ENCODE measurements around the gene ATAD1.
"Not testable (repeated sequence)": the region's sequence is repeated elsewhere in the genome, so short reads cannot be mapped to it uniquely, and the experiment has no call there.

Gene ATAD1

DNA sequence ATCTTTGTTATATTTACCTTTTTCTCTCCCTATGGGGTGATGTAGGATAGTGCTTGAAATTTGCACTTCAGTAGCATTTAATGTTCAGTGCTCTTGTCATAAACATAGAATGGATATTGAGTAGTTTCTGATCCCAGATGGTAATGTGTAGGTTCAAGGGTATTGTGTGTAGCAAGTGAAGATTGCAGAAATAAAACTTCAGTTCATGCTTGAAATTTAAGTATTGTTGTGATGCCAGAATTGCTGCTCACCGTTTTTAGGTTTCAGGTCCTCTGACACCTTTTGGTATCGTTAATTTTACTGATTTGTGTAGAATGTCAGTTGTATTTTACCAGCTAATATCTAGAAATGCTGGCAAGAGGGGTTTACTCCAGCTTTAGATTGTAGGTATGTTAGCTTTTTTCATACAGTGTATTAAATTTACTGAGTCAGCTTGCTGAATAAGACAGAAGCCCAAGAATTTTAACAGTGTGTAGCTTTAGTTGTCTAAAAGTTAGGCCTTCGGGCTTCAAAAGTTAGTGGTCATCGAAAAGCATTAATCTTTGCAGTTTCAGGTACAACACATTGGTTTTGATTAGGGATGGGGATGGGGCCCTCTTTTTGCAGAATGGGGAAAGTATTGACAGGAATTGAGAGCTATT, 47.3 kb upstream of the ATAD1 start:
- Histone ChIP-seq H3K79me2 (ENCODE audit: insufficient read depth, low read length) (peaks cover 92% of the 10 kb centered on the region), H3K27me3 (ENCODE audit: insufficient read depth, low read length, poor library complexity, severe bottlenecking) (peaks cover 14% of the 10 kb centered on the region), H3K9me3 (ENCODE audit: insufficient read depth, low read depth, low read length) (peaks cover 5% of the 10 kb centered on the region; the same call in 1 of the 2 replicates), H2AFZ (ENCODE audit: low read length) (no peak overlapping the region), H3K9me2 (replicated peaks; ENCODE audit: low read depth, low read length) (no peaks in the 10 kb centered on the region), H3K4me2 (ENCODE audit: low read depth, low read length, poor library complexity, severe bottlenecking) (peak overlapping the region; percentile 85), H3K36me3 (ENCODE audit: insufficient read depth, low read length) (peaks cover 6% of the 10 kb centered on the region; the same call in 1 of the 2 replicates), H4K20me1 (ENCODE audit: insufficient read depth, low read length, poor library complexity, severe bottlenecking) (peaks cover 27% of the 10 kb centered on the region), H3F3A (ENCODE audit: low read depth) (no peaks in the 10 kb centered on the region), H3K9ac (ENCODE audit: low read depth, low read length, poor library complexity, severe bottlenecking) (peak overlapping the region; percentile 96), H3K4me1 (ENCODE audit: insufficient read depth, low read length, poor library complexity, severe bottlenecking) (peaks cover 30% of the 10 kb centered on the region), H3K4me3 (ENCODE audit: low read length, poor library complexity, severe bottlenecking) (peak overlapping the region; percentile 74)
- TF ChIP-seq, protein P1, sequence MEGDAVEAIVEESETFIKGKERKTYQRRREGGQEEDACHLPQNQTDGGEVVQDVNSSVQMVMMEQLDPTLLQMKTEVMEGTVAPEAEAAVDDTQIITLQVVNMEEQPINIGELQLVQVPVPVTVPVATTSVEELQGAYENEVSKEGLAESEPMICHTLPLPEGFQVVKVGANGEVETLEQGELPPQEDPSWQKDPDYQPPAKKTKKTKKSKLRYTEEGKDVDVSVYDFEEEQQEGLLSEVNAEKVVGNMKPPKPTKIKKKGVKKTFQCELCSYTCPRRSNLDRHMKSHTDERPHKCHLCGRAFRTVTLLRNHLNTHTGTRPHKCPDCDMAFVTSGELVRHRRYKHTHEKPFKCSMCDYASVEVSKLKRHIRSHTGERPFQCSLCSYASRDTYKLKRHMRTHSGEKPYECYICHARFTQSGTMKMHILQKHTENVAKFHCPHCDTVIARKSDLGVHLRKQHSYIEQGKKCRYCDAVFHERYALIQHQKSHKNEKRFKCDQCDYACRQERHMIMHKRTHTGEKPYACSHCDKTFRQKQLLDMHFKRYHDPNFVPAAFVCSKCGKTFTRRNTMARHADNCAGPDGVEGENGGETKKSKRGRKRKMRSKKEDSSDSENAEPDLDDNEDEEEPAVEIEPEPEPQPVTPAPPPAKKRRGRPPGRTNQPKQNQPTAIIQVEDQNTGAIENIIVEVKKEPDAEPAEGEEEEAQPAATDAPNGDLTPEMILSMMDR (conservative IDR thresholded peaks at IDR 0.05; ENCODE audit: low read length) = no peak
- no peak for TF ChIP-seq EZH2phosphoT487 (IDR thresholded peaks at IDR 0.05; ENCODE audit: borderline replicate concordance)

DNA sequence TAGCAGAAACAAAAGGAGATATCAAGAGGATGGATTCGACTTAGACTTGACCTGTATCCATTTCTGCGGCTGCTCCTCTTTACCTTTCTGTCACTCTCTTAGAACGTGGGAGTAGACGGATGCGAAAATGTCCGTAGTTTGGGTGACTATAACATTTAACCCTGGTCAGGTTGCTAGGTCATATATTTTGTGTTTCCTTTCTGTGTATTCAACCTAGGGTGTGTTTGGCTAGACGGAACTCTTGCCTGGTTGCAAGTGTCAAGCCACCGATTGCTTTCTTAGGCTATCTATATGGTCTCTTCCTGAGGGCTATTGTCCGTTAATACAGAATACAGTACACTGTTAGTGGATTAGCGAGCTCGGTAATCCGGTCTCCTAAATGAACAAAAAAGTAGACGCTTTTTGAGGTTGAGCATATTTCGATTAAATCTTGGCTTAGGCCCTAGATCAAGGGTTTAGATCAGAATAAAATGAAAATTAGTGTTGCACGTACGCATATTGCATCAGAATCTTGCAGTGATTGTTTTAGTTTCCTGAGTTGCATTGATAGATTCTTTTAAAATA, 46.6 kb upstream of the ATAD1 start:
- Histone ChIP-seq H3F3A (ENCODE audit: low read depth) (no peaks in the 10 kb centered on the region), H4K20me1 (ENCODE audit: insufficient read depth, low read length, poor library complexity, severe bottlenecking) (peaks cover 21% of the 10 kb centered on the region)

DNA sequence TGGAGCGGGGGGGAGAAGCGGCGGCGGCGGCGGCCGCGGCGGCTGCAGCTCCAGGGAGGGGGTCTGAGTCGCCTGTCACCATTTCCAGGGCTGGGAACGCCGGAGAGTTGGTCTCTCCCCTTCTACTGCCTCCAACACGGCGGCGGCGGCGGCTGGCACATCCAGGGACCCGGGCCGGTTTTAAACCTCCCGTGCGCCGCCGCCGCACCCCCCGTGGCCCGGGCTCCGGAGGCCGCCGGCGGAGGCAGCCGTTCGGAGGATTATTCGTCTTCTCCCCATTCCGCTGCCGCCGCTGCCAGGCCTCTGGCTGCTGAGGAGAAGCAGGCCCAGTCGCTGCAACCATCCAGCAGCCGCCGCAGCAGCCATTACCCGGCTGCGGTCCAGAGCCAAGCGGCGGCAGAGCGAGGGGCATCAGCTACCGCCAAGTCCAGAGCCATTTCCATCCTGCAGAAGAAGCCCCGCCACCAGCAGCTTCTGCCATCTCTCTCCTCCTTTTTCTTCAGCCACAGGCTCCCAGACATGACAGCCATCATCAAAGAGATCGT, 46.0 kb upstream of the ATAD1 start:
- peaks cover 87% of the 10 kb centered on the region for H3K79me2 ChIP-seq (ENCODE audit: insufficient read depth, low read length)
- not testable (repeated sequence) for H2AFZ ChIP-seq (ENCODE audit: low read length)

More for the DNA sequence above, 46.6 kb upstream of the ATAD1 start:
- TF ChIP-seq EZH2phosphoT487 (IDR thresholded peaks at IDR 0.05; ENCODE audit: borderline replicate concordance) = no peak
- TF ChIP-seq, protein P1 (conservative IDR thresholded peaks at IDR 0.05; ENCODE audit: low read length) = no peak
- Histone ChIP-seq H2AFZ (ENCODE audit: low read length) (no peak overlapping the region), H3K4me2 (ENCODE audit: low read depth, low read length, poor library complexity, severe bottlenecking) (peak overlapping the region; percentile 85), H3K27me3 (ENCODE audit: insufficient read depth, low read length, poor library complexity, severe bottlenecking) (peaks cover 14% of the 10 kb centered on the region), H3K36me3 (ENCODE audit: insufficient read depth, low read length) (peaks cover 6% of the 10 kb centered on the region; the same call in 1 of the 2 replicates), H3K9me2 (replicated peaks; ENCODE audit: low read depth, low read length) (no peaks in the 10 kb centered on the region), H3K9me3 (ENCODE audit: insufficient read depth, low read depth, low read length) (peaks cover 5% of the 10 kb centered on the region; the same call in 1 of the 2 replicates), H3K9ac (ENCODE audit: low read depth, low read length, poor library complexity, severe bottlenecking) (peak overlapping the region; percentile 96), H3K4me1 (ENCODE audit: insufficient read depth, low read length, poor library complexity, severe bottlenecking) (peaks cover 32% of the 10 kb centered on the region), H3K4me3 (ENCODE audit: low read length, poor library complexity, severe bottlenecking) (peak overlapping the region; percentile 74), H3K79me2 (ENCODE audit: insufficient read depth, low read length) (peaks cover 89% of the 10 kb centered on the region)

More for the DNA sequence above, 46.0 kb upstream of the ATAD1 start:
- Histone ChIP-seq H3K4me1 (ENCODE audit: insufficient read depth, low read length, poor library complexity, severe bottlenecking) (peaks cover 30% of the 10 kb centered on the region), H4K20me1 (ENCODE audit: insufficient read depth, low read length, poor library complexity, severe bottlenecking) (peaks cover 21% of the 10 kb centered on the region), H3K27me3 (ENCODE audit: insufficient read depth, low read length, poor library complexity, severe bottlenecking) (peaks cover 14% of the 10 kb centered on the region), H3K4me3 (ENCODE audit: low read length, poor library complexity, severe bottlenecking) (peak overlapping the region; percentile 74), H3K9ac (ENCODE audit: low read depth, low read length, poor library complexity, severe bottlenecking) (peak overlapping the region; percentile 96), H3K4me2 (ENCODE audit: low read depth, low read length, poor library complexity, severe bottlenecking) (peak overlapping the region; percentile 85)
- H3K9me3 ChIP-seq (ENCODE audit: insufficient read depth, low read depth, low read length); H3F3A ChIP-seq (ENCODE audit: low read depth); H3K9me2 ChIP-seq (replicated peaks; ENCODE audit: low read depth, low read length); H3K36me3 ChIP-seq (ENCODE audit: insufficient read depth, low read length): not testable (repeated sequence)
